NK-92 treated with Interleukin-12 subunit alpha and Interleukin-12 subunit beta, amount 100 ng/mL, for 24 hours (cell line): ENCODE data around the gene TPCN2.

Experiments
- DNase-seq: peaks from one replicate; lab custom pipeline; 2025; lab: John Stamatoyannopoulos, UW

The TPCN2 gene

DNA sequence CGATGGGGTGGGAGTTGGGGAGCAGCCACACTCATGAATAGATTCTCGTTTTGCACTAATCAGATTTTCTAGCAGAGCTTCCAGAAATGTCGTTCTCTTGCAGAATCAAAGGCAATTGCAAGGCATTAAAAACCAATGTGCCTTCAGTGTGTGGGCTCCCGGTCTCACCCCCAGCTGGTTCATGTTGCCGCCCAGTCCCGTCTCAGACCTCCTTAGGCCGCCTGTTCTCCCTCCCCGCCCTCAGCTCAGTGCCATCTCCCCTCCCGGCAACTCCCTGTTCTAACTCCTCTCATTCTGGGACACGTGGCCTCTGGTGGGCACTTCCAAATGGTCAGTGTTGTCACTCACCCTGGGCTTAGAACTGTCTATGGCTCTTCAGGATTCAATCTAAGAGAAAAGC is 64.5 kb downstream of the TPCN2 start:
- DNase-seq = no peak

- DNase-seq = no peak
Observed at GRCh38 chr11:69113646-69114340, 65.1 kb downstream of the TPCN2 start.

- DNase-seq = no peak
Observed at GRCh38 chr11:69114362-69114761, 65.6 kb downstream of the TPCN2 start.

DNA sequence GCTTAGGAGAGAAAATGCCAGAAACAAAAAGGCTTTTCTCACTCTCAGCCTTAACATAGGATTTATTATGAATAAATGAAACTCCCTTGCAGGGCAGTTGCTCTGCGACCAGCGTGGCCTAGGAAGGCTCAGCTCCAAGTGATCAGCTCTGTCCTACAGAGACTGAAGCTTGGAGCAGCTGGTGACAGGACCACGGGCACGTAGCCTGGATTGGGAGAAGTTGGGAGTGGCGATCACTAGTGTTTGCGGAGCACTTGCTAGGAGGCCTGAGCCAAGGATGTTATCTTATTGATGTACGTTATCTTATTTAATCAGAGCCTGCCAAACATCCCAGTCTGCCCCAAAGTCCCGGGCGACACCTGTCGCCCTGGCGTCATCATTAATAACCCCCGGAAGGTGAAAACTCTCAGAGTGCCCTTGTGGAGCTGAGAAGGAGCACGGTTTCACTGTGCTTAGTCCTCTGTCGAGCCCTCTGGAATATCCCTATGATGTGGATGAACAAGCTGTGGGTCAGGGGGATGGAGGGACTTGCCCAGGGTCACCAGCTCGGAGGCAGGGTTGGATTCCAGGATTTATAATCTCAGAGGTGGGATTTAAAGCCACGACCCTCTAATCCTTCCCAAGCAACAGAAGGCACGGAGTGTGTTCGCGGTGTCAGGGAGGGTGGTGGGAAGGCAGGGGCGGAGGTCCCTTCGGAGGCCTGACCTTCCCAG is 66.2 kb downstream of the TPCN2 start:
- no peak for DNase-seq

- DNase-seq = no peak
Observed at GRCh38 chr11:69115586-69116560, 67.1 kb downstream of the TPCN2 start.

GRCh38 chr11:69116671-69117070 is 67.9 kb downstream of the TPCN2 start:
- DNase-seq = no peak

GRCh38 chr11:69119190-69119589 is 70.5 kb downstream of the TPCN2 start:
- no peak for DNase-seq

DNA sequence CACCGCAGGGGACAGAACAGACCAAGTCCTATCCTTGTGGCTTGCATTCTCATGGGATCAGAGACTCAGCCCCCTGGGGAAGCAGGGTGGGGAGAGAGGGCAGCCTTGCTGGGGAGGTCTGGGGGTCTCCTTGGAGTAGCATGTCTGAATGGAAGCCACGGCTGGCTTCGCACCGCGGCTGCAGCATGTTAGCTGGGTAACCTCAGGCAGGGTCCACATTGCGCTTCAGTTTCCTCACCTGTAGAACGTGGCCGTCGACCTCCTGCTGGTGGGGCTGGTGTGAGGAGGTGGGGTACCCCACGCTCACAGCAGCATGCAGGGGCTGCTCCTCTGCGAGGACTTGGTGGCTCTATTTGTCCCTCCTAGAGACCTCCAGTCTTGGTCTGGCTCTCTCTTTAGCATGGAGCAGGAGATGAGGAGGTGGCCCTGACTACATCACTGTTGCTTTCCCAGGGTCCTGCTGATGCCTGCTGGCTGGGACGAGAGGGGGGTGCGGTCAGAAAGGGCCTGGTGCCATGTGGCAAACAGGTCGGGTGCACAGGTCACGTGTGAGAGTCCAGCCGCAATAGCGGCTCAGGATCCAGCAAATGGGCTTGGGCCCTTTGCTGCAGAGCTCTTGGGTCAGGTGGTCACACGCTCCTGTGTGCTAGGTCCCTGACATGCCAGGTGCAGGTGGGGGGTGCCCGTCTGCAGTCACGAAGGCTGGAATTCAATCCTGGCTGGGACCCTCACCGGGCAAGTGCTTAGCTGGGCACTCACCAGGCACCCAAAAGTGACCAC is 71.6 kb downstream of the TPCN2 start:
- DNase-seq = no peak

GRCh38 chr11:69121021-69121420 is 72.3 kb downstream of the TPCN2 start:
- DNase-seq = no peak

DNA sequence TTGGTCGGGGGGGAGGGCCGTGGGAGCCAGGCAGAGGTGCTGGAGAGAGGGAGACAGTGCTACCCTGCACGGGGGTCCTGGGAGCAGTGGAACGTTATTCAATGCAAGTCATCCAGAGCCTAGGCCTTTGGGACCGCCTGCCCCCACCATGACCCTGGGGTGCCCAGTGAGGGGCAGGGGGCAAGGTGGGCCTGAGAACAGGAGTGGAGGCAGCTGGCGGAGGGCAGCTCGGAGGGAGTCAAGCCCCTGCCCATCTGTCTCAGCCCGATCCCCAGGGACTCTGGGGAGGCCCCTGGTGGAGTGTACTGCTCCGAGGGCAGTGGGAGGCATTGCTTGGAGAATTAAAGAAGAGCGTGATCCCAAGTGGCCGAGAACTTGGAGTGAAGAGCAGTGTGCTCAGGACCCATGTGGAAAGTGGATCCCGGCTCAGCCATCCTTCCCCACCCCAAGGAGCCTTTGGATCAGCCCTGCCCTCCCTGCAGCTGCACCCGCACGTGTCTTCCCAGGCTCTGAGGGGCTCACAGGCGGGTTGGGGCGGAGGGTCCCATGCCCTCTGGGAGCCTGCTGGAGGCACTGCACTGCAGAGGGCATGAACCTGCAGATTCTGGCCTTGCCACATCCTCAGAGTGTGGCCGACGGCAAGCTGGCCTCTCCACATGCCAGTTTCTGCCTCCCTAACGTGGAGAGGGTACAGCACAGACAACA is 73.0 kb downstream of the TPCN2 start:
- DNase-seq = no peak

DNA sequence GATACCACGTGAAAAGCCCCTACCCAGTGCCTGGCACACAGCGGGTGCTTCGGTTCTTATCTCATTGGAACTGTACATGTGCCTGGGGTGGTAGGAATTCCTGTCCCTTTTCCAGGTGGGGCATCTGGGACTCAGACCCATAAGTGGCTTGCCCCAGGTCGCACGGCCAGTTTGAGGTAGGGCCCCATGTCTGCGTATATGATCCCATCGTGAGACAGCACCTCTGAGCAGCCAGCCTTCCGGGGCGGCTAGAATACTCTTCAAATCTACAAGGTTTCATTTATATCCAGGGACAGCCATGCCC is 73.5 kb downstream of the TPCN2 start:
- DNase-seq = no peak

GRCh38 chr11:69122630-69123431 is 74.1 kb downstream of the TPCN2 start:
- peak; percentile 10 for DNase-seq

- no peak for DNase-seq
Observed at GRCh38 chr11:69123593-69124545, 75.1 kb downstream of the TPCN2 start.

GRCh38 chr11:69125861-69126260 is 77.1 kb downstream of the TPCN2 start:
- DNase-seq = no peak

- DNase-seq = no peak
Observed at GRCh38 chr11:69126286-69126685, 77.6 kb downstream of the TPCN2 start.

DNA sequence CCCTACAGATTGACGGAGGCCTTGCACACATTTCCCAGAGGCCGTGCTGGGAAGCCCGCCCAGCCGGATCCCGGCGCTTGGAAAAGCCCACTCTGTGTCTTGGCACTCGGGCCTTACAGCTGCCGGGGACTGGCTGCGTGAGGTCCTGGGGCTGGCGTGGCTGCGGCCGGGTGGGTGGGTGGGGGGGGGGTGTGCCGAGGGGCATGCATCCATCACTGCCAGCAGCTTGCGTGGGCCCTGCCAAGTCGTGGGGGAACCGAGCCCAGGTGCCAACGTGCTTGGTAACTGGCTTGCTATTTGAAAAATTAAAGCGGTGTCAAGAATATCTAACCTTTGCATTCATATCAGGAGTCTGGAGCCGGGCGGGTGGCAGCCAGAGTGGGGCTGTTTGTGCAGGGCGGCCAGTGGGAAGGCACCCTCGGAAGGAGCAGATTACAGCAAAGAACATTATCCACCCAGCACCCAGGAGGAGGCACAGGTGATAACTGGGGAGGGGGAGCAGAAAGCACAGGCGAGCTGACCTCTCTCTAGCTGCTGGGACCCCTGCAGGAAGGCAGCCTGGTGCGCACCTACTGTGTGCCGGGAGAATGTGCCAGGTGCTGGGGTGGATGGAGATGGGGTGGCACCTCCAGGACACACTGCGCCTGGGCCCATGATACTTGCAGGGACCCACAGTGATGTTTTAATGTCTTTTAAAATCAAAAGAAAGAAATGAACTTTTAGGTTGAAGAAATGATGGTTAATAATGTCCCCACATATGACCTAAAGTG is 78.5 kb downstream of the TPCN2 start:
- no peak for DNase-seq

DNA sequence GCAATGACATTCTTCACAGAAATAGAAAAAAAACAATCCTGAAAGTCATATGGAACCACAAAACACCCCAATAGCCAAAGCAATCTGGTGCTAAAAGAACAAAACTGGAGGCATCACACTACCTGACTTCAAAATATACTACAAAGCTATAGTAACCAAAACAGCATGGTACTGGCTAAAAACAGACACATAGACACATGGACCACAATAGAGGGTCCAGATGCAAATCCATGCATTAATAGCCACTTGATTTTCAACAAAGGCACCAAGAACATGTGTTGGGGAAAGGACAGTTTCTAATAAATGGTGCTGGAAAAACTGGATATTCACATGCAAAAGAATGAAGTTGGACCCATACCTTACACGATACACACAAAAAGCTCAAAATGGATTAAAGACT is 79.2 kb downstream of the TPCN2 start:
- no peak for DNase-seq

DNA sequence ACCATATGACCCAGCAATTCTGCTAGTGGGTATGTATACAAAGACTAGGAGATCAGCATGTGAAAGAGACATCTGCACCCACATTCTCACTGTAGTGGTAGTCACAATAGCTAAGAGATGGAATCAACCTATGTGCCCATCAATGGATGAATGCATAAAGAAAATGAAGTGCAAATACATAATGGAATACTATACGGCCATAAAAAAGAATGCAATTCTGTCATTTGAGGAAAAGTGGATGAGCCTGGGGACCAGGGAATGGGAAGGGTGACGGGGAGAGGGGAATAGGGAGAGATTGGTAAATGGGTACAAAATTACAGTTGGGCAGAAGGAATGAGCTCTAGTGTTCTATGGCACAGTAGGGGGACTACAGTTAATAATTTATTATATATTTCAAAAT is 80.3 kb downstream of the TPCN2 start:
- no peak for DNase-seq

DNA sequence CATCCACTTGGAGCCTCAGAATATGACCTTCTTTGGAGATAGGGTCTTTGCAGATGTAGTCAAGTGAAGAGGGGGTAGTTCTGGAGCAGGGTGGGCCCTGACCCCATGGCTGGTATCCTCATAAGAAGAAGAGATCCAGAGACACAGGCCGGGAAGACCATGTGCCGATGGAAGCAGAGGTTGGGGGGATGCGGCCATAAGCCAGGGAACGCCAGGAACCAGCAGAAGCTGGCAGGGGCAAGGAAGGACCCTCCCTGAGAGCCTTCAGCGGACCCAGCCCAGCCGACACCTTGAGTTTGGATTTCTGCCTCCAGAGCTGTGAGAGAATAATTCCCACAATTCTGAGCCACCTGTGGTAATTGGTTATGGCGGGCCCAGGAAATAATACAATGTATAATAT is 80.9 kb downstream of the TPCN2 start:
- no peak for DNase-seq
